Stomach (tissue), 4 donors: ENCODE measurements around the gene TRIO.

Source experiments
- EP300 ChIP-seq: sonication (generic); formaldehyde crosslinking; IDR thresholded peaks from one replicate; pipeline ENCODE4 v1.6.1; 2017; ENCODE audit warnings: antibody characterized with exemption
- TF ChIP-seq, protein P1 (sequence below), 7 experiments: fragments of 450-650 bp in 4 of 7; fragments of 200-600 bp in 3 of 7; sonication (generic) in 3 of 7; IDR thresholded peaks; one replicate each; pipeline ENCODE4 v1.5.1; 2016 to 2019; ENCODE audit warnings: antibody characterized with exemption in 7 of 7, control low read depth in 2 of 7, mild to moderate bottlenecking in 1 of 7

DNA sequence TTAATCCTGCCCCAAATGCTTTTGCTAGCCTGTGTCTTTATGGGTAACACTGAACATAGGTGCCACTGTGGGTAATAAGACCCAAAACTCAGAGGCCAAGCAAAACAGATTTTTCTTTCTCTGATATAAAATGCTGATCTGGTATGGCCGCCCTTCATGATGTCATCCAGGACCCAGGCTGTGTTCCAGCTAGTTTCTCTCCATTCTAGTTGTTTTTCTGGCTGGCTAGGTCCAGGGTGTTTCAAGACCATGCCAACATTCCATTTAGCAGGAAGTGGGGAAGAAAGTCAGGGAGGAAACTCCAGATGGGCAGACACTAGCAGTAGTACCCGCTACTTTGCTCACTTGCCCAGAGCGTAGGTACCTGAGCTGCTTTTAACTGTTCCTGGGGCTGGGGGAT, 254.6 kb downstream of the TRIO start:
- TF ChIP-seq, protein P1, sequence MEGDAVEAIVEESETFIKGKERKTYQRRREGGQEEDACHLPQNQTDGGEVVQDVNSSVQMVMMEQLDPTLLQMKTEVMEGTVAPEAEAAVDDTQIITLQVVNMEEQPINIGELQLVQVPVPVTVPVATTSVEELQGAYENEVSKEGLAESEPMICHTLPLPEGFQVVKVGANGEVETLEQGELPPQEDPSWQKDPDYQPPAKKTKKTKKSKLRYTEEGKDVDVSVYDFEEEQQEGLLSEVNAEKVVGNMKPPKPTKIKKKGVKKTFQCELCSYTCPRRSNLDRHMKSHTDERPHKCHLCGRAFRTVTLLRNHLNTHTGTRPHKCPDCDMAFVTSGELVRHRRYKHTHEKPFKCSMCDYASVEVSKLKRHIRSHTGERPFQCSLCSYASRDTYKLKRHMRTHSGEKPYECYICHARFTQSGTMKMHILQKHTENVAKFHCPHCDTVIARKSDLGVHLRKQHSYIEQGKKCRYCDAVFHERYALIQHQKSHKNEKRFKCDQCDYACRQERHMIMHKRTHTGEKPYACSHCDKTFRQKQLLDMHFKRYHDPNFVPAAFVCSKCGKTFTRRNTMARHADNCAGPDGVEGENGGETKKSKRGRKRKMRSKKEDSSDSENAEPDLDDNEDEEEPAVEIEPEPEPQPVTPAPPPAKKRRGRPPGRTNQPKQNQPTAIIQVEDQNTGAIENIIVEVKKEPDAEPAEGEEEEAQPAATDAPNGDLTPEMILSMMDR (IDR thresholded peaks at IDR 0.05) = no peak
- no peak for TF ChIP-seq EP300
